WTC11 (cell line): Measurements from ENCODE around the gene MEF2D. TPM values are rescaled to one million over a fixed set of nuclear protein-coding genes. Genes with fewer than 3 reads are reported as not detected.

Source experiments
- ATAC-seq: fragments of 200-7000 bp; cut with Tn5 transposase; 2 replicates; pipeline ENCODE4 v1.10.0; 2021; ENCODE audit warnings: mild to moderate bottlenecking, moderate library complexity
- CTCF ChIA-PET: fragments of 300-600 bp; sonication (Branson Sonifier 250); formaldehyde crosslinking; loops from one replicate; lab custom pipeline; 2021; ENCODE audit warnings: antibody characterized with exemption; lab: Charles Lee
- POLR2A ChIA-PET: fragments of 350-600 bp; sonication (Branson Sonifier 250); formaldehyde crosslinking; loops from one replicate; lab custom pipeline; 2021; ENCODE audit warnings: antibody characterized with exemption; lab: Charles Lee
- DNase-seq: peaks from one replicate; pipeline ENCODE4 v3.0.0; 2021; ENCODE audit warnings: low spot score
- H3K27ac Mint-ChIP-seq: 2 replicates; pipeline ENCODE4 v1.8.0; 2021; ENCODE audit warnings: mixed read lengths
- H3K27me3 Mint-ChIP-seq: 2 replicates; pipeline ENCODE4 v1.8.0; 2021; ENCODE audit warnings: low read depth, mild to moderate bottlenecking, moderate library complexity, mixed read lengths
- H3K36me3 Mint-ChIP-seq: 2 replicates; pipeline ENCODE4 v1.8.0; 2021; ENCODE audit warnings: mixed read lengths
- H3K4me1 Mint-ChIP-seq: 2 replicates; pipeline ENCODE4 v1.8.0; 2022; ENCODE audit warnings: mixed read lengths
- H3K4me3 Mint-ChIP-seq: 2 replicates; pipeline ENCODE4 v1.8.0; 2021; ENCODE audit warnings: mild to moderate bottlenecking, moderate library complexity, mixed read lengths
- H3K9me3 Mint-ChIP-seq: 2 replicates; pipeline ENCODE4 v1.8.0; 2021; ENCODE audit warnings: mixed read lengths
- AFF4 ChIP-seq: sonication (generic); formaldehyde crosslinking; IDR thresholded peaks from 2 replicates; pipeline ENCODE4 v1.8.1; 2023; ENCODE audit warnings: mild to moderate bottlenecking, missing genetic modification reagents, borderline replicate concordance
- AR ChIP-seq: fragments of 250-450 bp; sonication (Bioruptor Pico); IDR thresholded peaks from 2 replicates; pipeline ENCODE4 v1.9.0; 2021; ENCODE audit warnings: mild to moderate bottlenecking
- ATF2 ChIP-seq: sonication (generic); formaldehyde crosslinking; IDR thresholded peaks from 2 replicates; pipeline ENCODE4 v1.8.1; 2022; ENCODE audit warnings: low read depth, missing genetic modification reagents, borderline replicate concordance
- CBFB ChIP-seq: sonication (generic); formaldehyde crosslinking; IDR thresholded peaks from 2 replicates; pipeline ENCODE4 v1.8.1; 2022; ENCODE audit warnings: mild to moderate bottlenecking, low read depth, missing genetic modification reagents
- CREB1 ChIP-seq: sonication (generic); formaldehyde crosslinking; IDR thresholded peaks from 2 replicates; pipeline ENCODE4 v1.8.0; 2023; ENCODE audit warnings: mild to moderate bottlenecking, missing genetic modification reagents
- EMX1 ChIP-seq: fragments of 250-450 bp; sonication (Bioruptor Pico); IDR thresholded peaks from 2 replicates; pipeline ENCODE4 v1.8.0; 2021; ENCODE audit warnings: mild to moderate bottlenecking
- FOXK1 ChIP-seq: sonication (generic); formaldehyde crosslinking; IDR thresholded peaks from 2 replicates; pipeline ENCODE4 v1.8.0; 2022; ENCODE audit warnings: mild to moderate bottlenecking, moderate library complexity, missing genetic modification reagents
- JAZF1 ChIP-seq: fragments of 250-450 bp; sonication (Bioruptor Pico); IDR thresholded peaks from 2 replicates; pipeline ENCODE4 v1.9.0; 2021; ENCODE audit warnings: moderate library complexity, mild to moderate bottlenecking, inconsistent platforms
- NR3C1 ChIP-seq: sonication (generic); formaldehyde crosslinking; conservative IDR thresholded peaks from 2 replicates; pipeline ENCODE4 v1.8.1; 2023; ENCODE audit warnings: low read depth, mild to moderate bottlenecking, missing genetic modification reagents
- RORB ChIP-seq: fragments of 250-450 bp; sonication (Bioruptor Pico); IDR thresholded peaks from 2 replicates; pipeline ENCODE4 v1.9.0; 2021; ENCODE audit warnings: mild to moderate bottlenecking
- TEAD4 ChIP-seq: sonication (generic); formaldehyde crosslinking; IDR thresholded peaks from 2 replicates; pipeline ENCODE4 v1.8.0; 2022; ENCODE audit warnings: mild to moderate bottlenecking, missing genetic modification reagents
- USF1 ChIP-seq: sonication (generic); formaldehyde crosslinking; IDR thresholded peaks from 2 replicates; pipeline ENCODE4 v1.8.0; 2022; ENCODE audit warnings: mild to moderate bottlenecking, missing genetic modification reagents
- ZNF396 ChIP-seq: fragments of 250-450 bp; sonication (Bioruptor Pico); IDR thresholded peaks from 2 replicates; pipeline ENCODE4 v1.8.0; 2021; ENCODE audit warnings: mild to moderate bottlenecking, moderate library complexity, borderline replicate concordance
- total RNA-seq: library from RNA; stranded (reverse); gene quantifications from 3 replicates; pipeline ENCODE4 v1.2.3, GENCODE V29; 2021
- TF ChIP-seq, protein P1 (sequence below): sonication (generic); formaldehyde crosslinking; IDR thresholded peaks from 2 replicates; pipeline ENCODE4 v1.8.1; 2022; ENCODE audit warnings: missing genetic modification reagents, borderline replicate concordance

MEF2D gene
- total RNA-seq, 1 experiment from 2014 or later, result 24.1 TPM

GRCh38 chr1:156430866-156431265, 69.7 kb downstream of the MEF2D start:
- no peaks in the 10 kb centered on the region for H3K9me3 Mint-ChIP-seq
- peaks cover 53% of the 10 kb centered on the region for H3K4me1 Mint-ChIP-seq
- POLR2A ChIA-PET, result interaction anchor here (0.6 to 2.0 kb wide), 2 partner anchors 9 to 16 kb away, joined by 3 to 7 read pairs; no protein-coding TSS in a partner anchor
- TF ChIP-seq ZNF396 (CRISPR knock-in tag) (no peak), FOXK1 (CRISPR knock-in tag) (no peak), ATF2 (CRISPR knock-in tag) (no peak), USF1 (CRISPR knock-in tag) (no peak), AR (no peak), EMX1 (no peak)
- TF ChIP-seq, all 79 proteins: peak for 0
- no peak overlapping the region for H3K27ac Mint-ChIP-seq
- ATAC-seq (no peak), DNase-seq (no peak)
- CTCF ChIA-PET, result interaction anchor here (0.7 to 10.1 kb wide), 13 partner anchors 9 to 74 kb away, joined by 3 to 200 read pairs (median 5); no protein-coding TSS in a partner anchor
- peaks cover 100% of the 10 kb centered on the region for H3K27me3 Mint-ChIP-seq
- H3K36me3 Mint-ChIP-seq, result peaks cover 3% of the 10 kb centered on the region
- 0 out of 2 replicates have a peak overlapping the region, but pooled peaks have one; percentile 45 for H3K4me3 Mint-ChIP-seq

DNA sequence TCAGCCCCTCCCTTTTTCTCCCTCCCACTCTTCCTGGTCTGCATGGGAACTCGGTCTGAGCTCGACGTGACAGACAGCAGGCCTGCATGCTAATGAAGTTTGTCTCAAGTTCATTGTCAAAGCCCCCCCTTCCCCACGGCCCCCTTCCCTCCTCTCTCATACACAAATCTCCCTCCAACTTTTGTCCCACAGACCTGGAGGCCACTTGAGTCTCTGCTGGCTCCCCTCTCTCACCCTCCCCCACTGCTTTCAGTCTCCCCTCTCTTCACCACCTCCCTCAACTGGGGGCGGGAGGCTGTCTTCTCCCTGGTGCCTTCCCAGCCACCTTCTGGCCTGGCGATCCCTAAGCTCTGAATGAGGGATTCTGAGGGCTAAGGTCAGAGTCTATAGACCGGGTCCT, 70.3 kb downstream of the MEF2D start:
- H3K4me3 Mint-ChIP-seq, result peak overlapping the region; percentile 45
- no peak overlapping the region for H3K27ac Mint-ChIP-seq
- H3K9me3 Mint-ChIP-seq, result no peaks in the 10 kb centered on the region
- H3K36me3 Mint-ChIP-seq, result peaks cover 3% of the 10 kb centered on the region
- no peak for TF ChIP-seq RORB
- no peak for TF ChIP-seq AFF4 (CRISPR knock-in tag)
- TF ChIP-seq CREB1 (CRISPR knock-in tag), result no peak
- TF ChIP-seq JAZF1 (CRISPR knock-in tag), result no peak
- no peak for TF ChIP-seq NR3C1 (CRISPR knock-in tag)
- TF ChIP-seq TEAD4 (CRISPR knock-in tag), result no peak
- no peak for TF ChIP-seq ATF2 (CRISPR knock-in tag)
- TF ChIP-seq, protein P1, sequence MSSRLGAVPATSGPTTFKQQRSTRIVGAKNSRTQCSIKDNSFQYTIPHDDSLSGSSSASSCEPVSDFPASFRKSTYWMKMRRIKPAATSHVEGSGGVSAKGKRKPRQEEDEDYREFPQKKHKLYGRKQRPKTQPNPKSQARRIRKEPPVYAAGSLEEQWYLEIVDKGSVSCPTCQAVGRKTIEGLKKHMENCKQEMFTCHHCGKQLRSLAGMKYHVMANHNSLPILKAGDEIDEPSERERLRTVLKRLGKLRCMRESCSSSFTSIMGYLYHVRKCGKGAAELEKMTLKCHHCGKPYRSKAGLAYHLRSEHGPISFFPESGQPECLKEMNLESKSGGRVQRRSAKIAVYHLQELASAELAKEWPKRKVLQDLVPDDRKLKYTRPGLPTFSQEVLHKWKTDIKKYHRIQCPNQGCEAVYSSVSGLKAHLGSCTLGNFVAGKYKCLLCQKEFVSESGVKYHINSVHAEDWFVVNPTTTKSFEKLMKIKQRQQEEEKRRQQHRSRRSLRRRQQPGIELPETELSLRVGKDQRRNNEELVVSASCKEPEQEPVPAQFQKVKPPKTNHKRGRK, result no peak
- no peak for TF ChIP-seq FOXK1 (CRISPR knock-in tag)
- TF ChIP-seq CBFB (CRISPR knock-in tag), result no peak
- peaks cover 100% of the 10 kb centered on the region for H3K27me3 Mint-ChIP-seq
- ChIA-PET CTCF (interaction anchor here (0.7 to 10.1 kb wide), 18 partner anchors 9 to 193 kb away, joined by 3 to 200 read pairs (median 4); no protein-coding TSS in a partner anchor), POLR2A (interaction anchor here (2.0 kb wide), 1 partner anchor 9 kb away, joined by 7 read pairs; no protein-coding TSS in a partner anchor)
- peaks cover 50% of the 10 kb centered on the region for H3K4me1 Mint-ChIP-seq
- no peak for DNase-seq
- peak; percentile 53 for ATAC-seq
